Retinal pigment epithelial cell (primary cell): ENCODE measurements around the gene GRIA3.
"Not testable (repeated sequence)": the region's sequence is repeated elsewhere in the genome, so short reads cannot be mapped to it uniquely, and the experiment has no call there.

Source experiments
- DNase-seq: peaks from one replicate; pipeline ENCODE4 v3.0.0-alpha.2; 2010; ENCODE audit warnings: low read depth
- H3K4me3 ChIP-seq: 2 replicates; pipeline ENCODE4 v1.5.1; 2011; ENCODE audit warnings: mild to moderate bottlenecking, low read length, control low read depth, moderate library complexity
- TF ChIP-seq, protein P1 (sequence below): conservative IDR thresholded peaks from 2 replicates; pipeline ENCODE4 v1.5.1; 2011; ENCODE audit warnings: low read depth, low read length, control low read depth, inconsistent platforms

The GRIA3 gene

DNA sequence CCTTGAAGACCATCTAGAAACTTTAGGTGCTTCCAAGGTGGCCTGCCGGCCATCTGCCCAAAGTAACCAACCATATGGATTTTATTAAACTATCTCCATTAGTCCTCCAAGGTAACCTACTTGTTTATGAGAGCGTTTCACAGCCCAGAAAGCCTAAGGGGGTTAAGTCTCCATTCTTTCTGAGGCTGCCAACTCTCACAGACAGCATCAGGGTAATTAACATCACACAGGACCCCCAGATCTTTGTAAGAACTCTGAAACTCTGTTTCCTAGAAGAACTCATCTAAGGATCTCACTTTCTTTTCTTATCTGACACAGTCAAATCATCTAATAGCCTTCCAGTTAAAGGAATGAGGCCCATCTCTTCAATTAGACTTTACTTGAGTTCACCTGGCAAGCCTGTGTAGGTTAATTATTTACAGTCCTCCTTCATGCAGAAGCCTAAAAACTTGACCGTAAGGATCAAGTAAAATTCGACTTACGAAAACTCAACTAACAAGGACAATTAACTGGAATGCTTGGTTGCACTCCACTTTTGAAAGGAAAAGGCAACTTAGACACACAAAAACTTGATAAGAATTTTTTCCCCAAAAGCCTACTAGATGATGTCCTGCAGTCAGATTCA, 252.5 kb downstream of the GRIA3 start:
- TF ChIP-seq, protein P1, sequence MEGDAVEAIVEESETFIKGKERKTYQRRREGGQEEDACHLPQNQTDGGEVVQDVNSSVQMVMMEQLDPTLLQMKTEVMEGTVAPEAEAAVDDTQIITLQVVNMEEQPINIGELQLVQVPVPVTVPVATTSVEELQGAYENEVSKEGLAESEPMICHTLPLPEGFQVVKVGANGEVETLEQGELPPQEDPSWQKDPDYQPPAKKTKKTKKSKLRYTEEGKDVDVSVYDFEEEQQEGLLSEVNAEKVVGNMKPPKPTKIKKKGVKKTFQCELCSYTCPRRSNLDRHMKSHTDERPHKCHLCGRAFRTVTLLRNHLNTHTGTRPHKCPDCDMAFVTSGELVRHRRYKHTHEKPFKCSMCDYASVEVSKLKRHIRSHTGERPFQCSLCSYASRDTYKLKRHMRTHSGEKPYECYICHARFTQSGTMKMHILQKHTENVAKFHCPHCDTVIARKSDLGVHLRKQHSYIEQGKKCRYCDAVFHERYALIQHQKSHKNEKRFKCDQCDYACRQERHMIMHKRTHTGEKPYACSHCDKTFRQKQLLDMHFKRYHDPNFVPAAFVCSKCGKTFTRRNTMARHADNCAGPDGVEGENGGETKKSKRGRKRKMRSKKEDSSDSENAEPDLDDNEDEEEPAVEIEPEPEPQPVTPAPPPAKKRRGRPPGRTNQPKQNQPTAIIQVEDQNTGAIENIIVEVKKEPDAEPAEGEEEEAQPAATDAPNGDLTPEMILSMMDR = no peak
- no peak for DNase-seq
- H3K4me3 ChIP-seq = no peak overlapping the region

DNA sequence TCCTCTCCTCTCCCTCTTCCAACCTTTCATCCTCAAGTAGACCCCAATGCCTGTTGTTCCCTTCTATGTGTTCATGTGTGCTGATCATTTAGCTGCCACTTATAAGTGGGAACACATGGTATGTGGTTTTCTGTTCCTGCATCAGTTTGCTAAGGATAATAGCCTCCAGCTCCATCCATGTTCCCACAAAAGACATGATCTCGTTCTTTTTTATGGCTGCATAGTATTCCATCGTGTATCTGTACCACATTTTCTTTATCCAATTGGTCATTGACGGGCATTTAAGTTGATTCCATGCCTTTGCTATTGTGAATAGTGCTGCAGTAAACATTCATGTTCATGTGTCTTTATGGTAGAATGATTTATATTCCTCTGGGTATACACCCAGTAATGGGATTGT, 255.8 kb downstream of the GRIA3 start:
- H3K4me3 ChIP-seq, DNase-seq: not testable (repeated sequence)

DNA sequence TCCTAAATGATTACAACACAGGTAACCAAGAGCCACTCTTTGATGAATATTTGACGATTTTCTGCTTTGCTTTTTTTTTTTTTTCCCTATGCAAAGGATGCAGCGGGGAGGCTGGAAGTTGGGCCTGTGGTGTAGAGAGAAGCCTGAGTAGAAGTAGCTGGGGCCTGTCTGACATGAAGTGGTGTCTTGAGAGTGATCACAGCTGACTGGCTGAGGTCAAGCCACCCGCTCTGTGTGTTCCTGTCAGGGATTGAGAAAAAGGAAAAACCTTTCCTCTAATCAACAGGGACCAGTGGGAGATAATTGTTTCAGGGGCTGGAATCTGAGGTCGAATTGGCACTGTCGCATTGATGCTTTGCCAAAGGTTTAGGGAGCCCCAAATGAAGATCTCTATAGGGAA, 258.7 kb downstream of the GRIA3 start:
- TF ChIP-seq, protein P1 = no peak
- no peak overlapping the region for H3K4me3 ChIP-seq
- DNase-seq = no peak

DNA sequence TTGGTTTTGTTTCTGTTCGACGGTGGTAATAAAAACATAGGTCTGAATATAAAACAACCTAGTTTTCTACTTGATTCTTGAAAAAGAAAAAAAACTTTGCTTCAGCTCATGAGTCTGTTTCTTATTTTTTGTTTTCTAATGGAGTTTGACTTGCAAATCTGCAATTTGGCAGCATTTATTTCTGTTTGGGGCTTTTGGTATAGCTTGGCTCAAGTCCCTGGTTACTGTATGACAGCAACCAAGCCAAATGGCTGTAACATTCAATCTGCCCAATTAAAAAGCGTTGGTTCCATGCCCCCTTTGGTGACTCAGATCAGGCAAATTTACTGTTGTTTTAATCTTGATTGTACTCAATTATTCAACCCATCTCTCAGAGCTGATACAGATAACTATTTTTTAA, 263.4 kb downstream of the GRIA3 start:
- no peak overlapping the region for H3K4me3 ChIP-seq
- TF ChIP-seq, protein P1 = no peak
- DNase-seq = no peak

DNA sequence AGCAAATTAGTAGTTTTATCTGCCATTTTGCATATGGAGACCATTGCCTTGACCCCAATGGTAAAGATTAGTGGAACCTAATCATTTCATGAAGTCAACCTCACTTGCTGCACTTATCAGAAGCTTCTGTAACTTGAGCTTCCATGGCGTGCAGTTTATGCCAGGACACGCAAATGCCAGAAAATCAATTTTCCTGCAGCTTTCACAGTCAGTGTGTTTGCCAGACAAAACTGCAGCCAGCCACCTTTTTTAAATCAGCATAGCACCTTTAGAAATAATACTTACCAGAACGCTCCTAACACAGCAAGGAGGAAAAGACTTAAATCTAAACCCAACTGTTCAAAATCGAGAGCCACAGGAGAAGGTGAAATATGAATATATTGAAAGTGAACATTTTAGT, 265.3 kb downstream of the GRIA3 start:
- no peak for DNase-seq
- TF ChIP-seq, protein P1 = no peak
- H3K4me3 ChIP-seq = no peak overlapping the region

DNA sequence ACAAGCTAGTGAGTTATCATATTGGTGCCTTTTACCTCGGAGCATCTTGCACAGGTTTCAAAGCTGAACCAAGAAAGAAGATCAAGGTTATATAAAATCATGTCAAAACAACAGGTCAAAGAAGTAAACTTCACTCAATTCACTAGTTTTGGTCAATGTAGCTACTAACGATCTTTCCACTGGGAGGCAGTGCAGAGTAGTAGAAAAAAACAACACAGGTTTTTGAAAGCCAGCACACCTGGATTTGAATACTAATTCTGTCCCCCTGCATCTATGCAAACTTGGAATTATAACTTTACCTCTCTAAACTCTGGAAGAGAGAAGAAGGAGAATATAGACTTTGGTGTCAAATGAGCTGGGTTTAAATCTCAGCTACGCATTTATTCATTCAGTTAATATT, 266.1 kb downstream of the GRIA3 start:
- H3K4me3 ChIP-seq = no peak overlapping the region
- DNase-seq = no peak
- TF ChIP-seq, protein P1 = peak; percentile 57

DNA sequence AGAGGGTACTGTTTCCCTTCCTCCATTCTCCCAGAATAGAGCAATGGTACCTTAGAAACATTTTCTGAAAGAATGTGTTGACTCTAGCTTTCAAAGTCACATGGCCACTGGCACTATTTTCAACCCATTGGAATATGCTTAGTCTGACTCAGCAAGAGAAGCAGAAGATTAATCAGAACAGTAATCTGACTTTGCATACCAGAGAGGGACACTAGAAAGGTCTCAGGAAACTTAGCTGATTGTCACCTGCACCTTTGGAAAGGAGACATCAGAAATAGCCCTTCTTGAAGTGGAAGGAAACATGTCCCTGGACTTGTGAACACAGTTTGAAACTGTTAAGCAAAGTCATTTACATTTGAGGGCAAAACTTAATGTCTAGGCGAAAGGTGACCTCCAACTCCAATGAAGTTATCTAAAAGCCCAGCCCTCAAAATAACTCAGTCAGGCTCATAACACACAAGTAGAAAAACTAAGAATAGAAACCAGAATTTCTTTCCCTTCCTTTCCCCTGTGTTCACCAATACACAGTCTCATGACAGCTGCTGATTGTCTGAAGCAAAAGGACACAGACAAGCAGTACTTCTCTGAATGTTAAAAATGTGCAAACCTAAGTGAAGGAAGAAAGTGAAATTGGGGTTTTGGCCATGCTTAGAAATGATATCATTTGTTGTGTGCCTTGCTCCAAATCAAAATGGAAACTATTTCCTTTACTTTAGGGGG, 270.8 kb downstream of the GRIA3 start:
- TF ChIP-seq, protein P1 = no peak
- DNase-seq = peak; percentile 6

More for the DNA sequence above, 270.8 kb downstream of the GRIA3 start:
- H3K4me3 ChIP-seq = no peak overlapping the region
